ENCODE measurements around the gene RNF32. TPM values are rescaled to one million over a fixed set of nuclear protein-coding genes. Genes with fewer than 3 reads are reported as not detected.

RNF32 gene
- total RNA-seq, 1 experiment from 2014 or later: 1.5 TPM

DNA sequence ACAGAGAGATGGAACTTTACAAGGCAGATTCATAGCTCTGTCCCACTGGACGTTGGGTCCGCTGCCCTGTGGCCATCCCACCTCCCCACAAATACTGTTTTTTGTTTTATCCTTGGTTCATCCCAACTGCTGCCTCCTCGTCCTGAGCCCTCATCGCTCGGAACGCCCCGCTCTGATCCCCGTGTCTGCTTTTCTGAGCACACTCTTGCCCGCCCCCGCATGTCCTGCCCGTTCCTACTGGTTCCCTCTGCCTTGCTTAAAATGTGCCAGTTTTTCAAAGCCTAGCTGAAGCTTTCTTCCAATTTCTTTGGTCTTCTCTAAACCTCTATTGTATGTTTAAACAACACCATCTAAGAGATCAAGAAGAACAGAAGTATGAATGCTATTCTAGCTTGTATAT is 19.4 kb downstream of the RNF32 start:
- no TSS peak for BruUV-seq (replicated peaks)
- ChIA-PET POLR2A (ENCODE audit: low non-redundant PET) (no interaction called here), CTCF (no interaction called here)
- intact Hi-C loops (cut with micrococcal nuclease; ENCODE audit: unreplicated experiment): no loop called here
- Histone ChIP-seq H3K4me3 (ENCODE audit: low read depth, low read length, poor library complexity, severe bottlenecking) (no peak overlapping the region), H3K4me1 (ENCODE audit: insufficient read depth, low read length, poor library complexity, severe bottlenecking) (no peaks in the 10 kb centered on the region), H3K27ac (ENCODE audit: low read depth, low read length, poor library complexity, severe bottlenecking) (no peak overlapping the region), H3K36me3 (ENCODE audit: insufficient read depth, low read length, poor library complexity, severe bottlenecking) (no peaks in the 10 kb centered on the region), H3K9me3 (ENCODE audit: low read depth, low read length, poor library complexity, severe bottlenecking) (no peaks in the 10 kb centered on the region), H3K27me3 (replicated peaks; ENCODE audit: insufficient read depth, low read depth, low read length, poor library complexity) (no peaks in the 10 kb centered on the region)
- TF ChIP-seq CTCF (conservative IDR thresholded peaks at IDR 0.05; ENCODE audit: low read depth, low read length): no peak
- TF ChIP-seq EZH2 (IDR thresholded peaks at IDR 0.05; ENCODE audit: borderline replicate concordance, low read depth, low read length, poor library complexity, severe bottlenecking): no peak
- no peak for DNase-seq (ENCODE audit: low spot score)

GRCh38 chr7:156661637-156662036 is 21.1 kb downstream of the RNF32 start:
- Histone ChIP-seq H3K27me3 (replicated peaks; ENCODE audit: insufficient read depth, low read depth, low read length, poor library complexity) (no peaks in the 10 kb centered on the region), H3K36me3 (ENCODE audit: insufficient read depth, low read length, poor library complexity, severe bottlenecking) (no peaks in the 10 kb centered on the region), H3K4me3 (ENCODE audit: low read depth, low read length, poor library complexity, severe bottlenecking) (no peak overlapping the region), H3K4me1 (ENCODE audit: insufficient read depth, low read length, poor library complexity, severe bottlenecking) (no peaks in the 10 kb centered on the region), H3K9me3 (ENCODE audit: low read depth, low read length, poor library complexity, severe bottlenecking) (no peaks in the 10 kb centered on the region), H3K27ac (ENCODE audit: low read depth, low read length, poor library complexity, severe bottlenecking) (no peak overlapping the region)
- no peak for DNase-seq (ENCODE audit: low spot score)
- intact Hi-C loops (cut with micrococcal nuclease; ENCODE audit: unreplicated experiment): no loop called here
- ChIA-PET CTCF (interaction anchor here (0.6 kb wide), 1 partner anchor 21 kb away, joined by 3 read pairs; the partner anchor contains the start of gene RNF32), POLR2A (ENCODE audit: low non-redundant PET) (no interaction called here)
- TF ChIP-seq CTCF (conservative IDR thresholded peaks at IDR 0.05; ENCODE audit: low read depth, low read length) (no peak), EZH2 (IDR thresholded peaks at IDR 0.05; ENCODE audit: borderline replicate concordance, low read depth, low read length, poor library complexity, severe bottlenecking) (no peak)
- BruUV-seq (replicated peaks): no TSS peak

GRCh38 chr7:156662277-156662676 is 21.7 kb downstream of the RNF32 start:
- POLR2A ChIA-PET (ENCODE audit: low non-redundant PET): no interaction called here
- H3K9me3 ChIP-seq (ENCODE audit: low read depth, low read length, poor library complexity, severe bottlenecking): no peaks in the 10 kb centered on the region

More at GRCh38 chr7:156662277-156662676, 21.7 kb downstream of the RNF32 start:
- no peaks in the 10 kb centered on the region for H3K36me3 ChIP-seq (ENCODE audit: insufficient read depth, low read length, poor library complexity, severe bottlenecking)
- intact Hi-C loops (cut with micrococcal nuclease; ENCODE audit: unreplicated experiment): no loop called here
- no TSS peak for BruUV-seq (replicated peaks)
- DNase-seq (ENCODE audit: low spot score): no peak
- CTCF ChIA-PET: no interaction called here
- H3K27ac ChIP-seq (ENCODE audit: low read depth, low read length, poor library complexity, severe bottlenecking): no peak overlapping the region
- H3K4me3 ChIP-seq (ENCODE audit: low read depth, low read length, poor library complexity, severe bottlenecking): no peak overlapping the region
- no peaks in the 10 kb centered on the region for H3K4me1 ChIP-seq (ENCODE audit: insufficient read depth, low read length, poor library complexity, severe bottlenecking)
- TF ChIP-seq CTCF (conservative IDR thresholded peaks at IDR 0.05; ENCODE audit: low read depth, low read length): no peak
- TF ChIP-seq EZH2 (IDR thresholded peaks at IDR 0.05; ENCODE audit: borderline replicate concordance, low read depth, low read length, poor library complexity, severe bottlenecking): no peak
- no peaks in the 10 kb centered on the region for H3K27me3 ChIP-seq (replicated peaks; ENCODE audit: insufficient read depth, low read depth, low read length, poor library complexity)

Measured in A673 (cell line).